ENCODE results near the gene JPT2.
A peak's percentile ranks its signal among the peaks of the same experiment; 100 is the strongest.

JPT2 gene

GRCh38 chr16:1743376-1744337, 65.6 kb downstream of the JPT2 start:
- Histone ChIP-seq H3K36me3 (ENCODE audit: control insufficient read depth, insufficient read depth, low read length) (no peaks in the 10 kb centered on the region), H2AK5ac (ENCODE audit: low read length) (no peak overlapping the region), H3K27ac (ENCODE audit: low read depth, low read length) (no peak overlapping the region), H2BK5ac (ENCODE audit: low read length) (no peak overlapping the region), H4K5ac (ENCODE audit: low read length) (no peak overlapping the region), H3K18ac (ENCODE audit: low read length) (no peak overlapping the region), H2BK120ac (ENCODE audit: low read depth, low read length) (no peak overlapping the region), H3K56ac (ENCODE audit: low read length) (no peak overlapping the region), H3K4ac (ENCODE audit: low read depth, low read length) (no peak overlapping the region), H3K4me3 (ENCODE audit: low read length) (no peak overlapping the region), H2BK15ac (replicated peaks; ENCODE audit: low read depth) (no peak overlapping the region), H3K23ac (ENCODE audit: low read length) (no peak overlapping the region), H3K4me2 (ENCODE audit: low read length) (no peak overlapping the region), H4K8ac (ENCODE audit: low read depth, low read length) (no peak overlapping the region), H3K79me2 (ENCODE audit: control insufficient read depth, insufficient read depth, low read length) (no peaks in the 10 kb centered on the region), H3K4me1 (ENCODE audit: control insufficient read depth, low read depth, low read length) (no peaks in the 10 kb centered on the region), H3K9ac (ENCODE audit: low read length) (no peak overlapping the region), H3K79me1 (ENCODE audit: low read length) (no peaks in the 10 kb centered on the region), H3K27me3 (ENCODE audit: insufficient read depth, low read length, poor library complexity) (no peaks in the 10 kb centered on the region)
- no CpG with 5 or more reads among the region's 32 CpGs for WGBS (ENCODE audit: extremely low coverage, insufficient coverage, low lambda C conversion rate)
- no peak for DNase-seq

GRCh38 chr16:1744338-1744840, 66.3 kb downstream of the JPT2 start:
- Histone ChIP-seq H3K4me3 (ENCODE audit: low read length) (no peak overlapping the region), H3K79me2 (ENCODE audit: control insufficient read depth, insufficient read depth, low read length) (no peaks in the 10 kb centered on the region), H2BK5ac (ENCODE audit: low read length) (no peak overlapping the region), H3K9ac (ENCODE audit: low read length) (no peak overlapping the region), H3K4me1 (ENCODE audit: control insufficient read depth, low read depth, low read length) (no peaks in the 10 kb centered on the region), H2BK15ac (replicated peaks; ENCODE audit: low read depth) (no peak overlapping the region), H4K8ac (ENCODE audit: low read depth, low read length) (no peak overlapping the region), H4K5ac (ENCODE audit: low read length) (no peak overlapping the region), H3K4ac (ENCODE audit: low read depth, low read length) (no peak overlapping the region), H3K56ac (ENCODE audit: low read length) (no peak overlapping the region), H3K18ac (ENCODE audit: low read length) (no peak overlapping the region), H3K36me3 (ENCODE audit: control insufficient read depth, insufficient read depth, low read length) (no peaks in the 10 kb centered on the region), H3K23ac (ENCODE audit: low read length) (no peak overlapping the region), H3K79me1 (ENCODE audit: low read length) (no peaks in the 10 kb centered on the region), H2BK120ac (ENCODE audit: low read depth, low read length) (no peak overlapping the region), H3K4me2 (ENCODE audit: low read length) (no peak overlapping the region), H2AK5ac (ENCODE audit: low read length) (no peak overlapping the region), H3K27me3 (ENCODE audit: insufficient read depth, low read length, poor library complexity) (no peaks in the 10 kb centered on the region), H3K27ac (ENCODE audit: low read depth, low read length) (no peak overlapping the region)
- no CpG with 5 or more reads among the region's 24 CpGs for WGBS (ENCODE audit: extremely low coverage, insufficient coverage, low lambda C conversion rate)
- no peak for DNase-seq

- Histone ChIP-seq H4K5ac (ENCODE audit: low read length) (no peak overlapping the region), H3K56ac (ENCODE audit: low read length) (no peak overlapping the region), H3K4me3 (ENCODE audit: low read length) (no peak overlapping the region), H2BK5ac (ENCODE audit: low read length) (no peak overlapping the region), H3K9ac (ENCODE audit: low read length) (no peak overlapping the region), H3K18ac (ENCODE audit: low read length) (no peak overlapping the region), H4K8ac (ENCODE audit: low read depth, low read length) (no peak overlapping the region), H3K23ac (ENCODE audit: low read length) (no peak overlapping the region), H3K27me3 (ENCODE audit: insufficient read depth, low read length, poor library complexity) (no peaks in the 10 kb centered on the region), H3K4me2 (ENCODE audit: low read length) (no peak overlapping the region), H2BK120ac (ENCODE audit: low read depth, low read length) (no peak overlapping the region), H2AK5ac (ENCODE audit: low read length) (no peak overlapping the region), H3K4ac (ENCODE audit: low read depth, low read length) (no peak overlapping the region), H3K27ac (ENCODE audit: low read depth, low read length) (no peak overlapping the region), H2BK15ac (replicated peaks; ENCODE audit: low read depth) (no peak overlapping the region), H3K79me1 (ENCODE audit: low read length) (no peaks in the 10 kb centered on the region), H3K4me1 (ENCODE audit: control insufficient read depth, low read depth, low read length) (no peaks in the 10 kb centered on the region), H3K79me2 (ENCODE audit: control insufficient read depth, insufficient read depth, low read length) (no peaks in the 10 kb centered on the region), H3K36me3 (ENCODE audit: control insufficient read depth, insufficient read depth, low read length) (no peaks in the 10 kb centered on the region)
- peak; percentile 14 for DNase-seq
- no CpG with 5 or more reads among the region's 25 CpGs for WGBS (ENCODE audit: extremely low coverage, insufficient coverage, low lambda C conversion rate)
These were observed 67.3 kb downstream of the JPT2 start for GRCh38 chr16:1745181-1745899.

- no peak overlapping the region for H3K23ac ChIP-seq (ENCODE audit: low read length)
- no peak overlapping the region for H3K9ac ChIP-seq (ENCODE audit: low read length)
- no CpG with 5 or more reads among the region's 29 CpGs for WGBS (ENCODE audit: extremely low coverage, insufficient coverage, low lambda C conversion rate)
- no peak overlapping the region for H3K27ac ChIP-seq (ENCODE audit: low read depth, low read length)
- H2BK120ac ChIP-seq (ENCODE audit: low read depth, low read length): no peak overlapping the region
- no peak overlapping the region for H3K18ac ChIP-seq (ENCODE audit: low read length)
- H3K4ac ChIP-seq (ENCODE audit: low read depth, low read length): no peak overlapping the region
- no peak overlapping the region for H2BK15ac ChIP-seq (replicated peaks; ENCODE audit: low read depth)
- no peak overlapping the region for H2AK5ac ChIP-seq (ENCODE audit: low read length)
- no peaks in the 10 kb centered on the region for H3K36me3 ChIP-seq (ENCODE audit: control insufficient read depth, insufficient read depth, low read length)
- H4K5ac ChIP-seq (ENCODE audit: low read length): no peak overlapping the region
- peak; percentile 60 for DNase-seq
- H4K8ac ChIP-seq (ENCODE audit: low read depth, low read length): no peak overlapping the region
- H3K4me1 ChIP-seq (ENCODE audit: control insufficient read depth, low read depth, low read length): no peaks in the 10 kb centered on the region
- H3K79me2 ChIP-seq (ENCODE audit: control insufficient read depth, insufficient read depth, low read length): no peaks in the 10 kb centered on the region
- H3K27me3 ChIP-seq (ENCODE audit: insufficient read depth, low read length, poor library complexity): no peaks in the 10 kb centered on the region
- no peak overlapping the region for H3K4me3 ChIP-seq (ENCODE audit: low read length)
- no peak overlapping the region for H3K4me2 ChIP-seq (ENCODE audit: low read length)
- H3K56ac ChIP-seq (ENCODE audit: low read length): no peak overlapping the region
- H3K79me1 ChIP-seq (ENCODE audit: low read length): no peaks in the 10 kb centered on the region
- no peak overlapping the region for H2BK5ac ChIP-seq (ENCODE audit: low read length)
These were observed 68.0 kb downstream of the JPT2 start for GRCh38 chr16:1745900-1746692.

GRCh38 chr16:1746693-1747195, 68.7 kb downstream of the JPT2 start:
- H3K36me3 ChIP-seq (ENCODE audit: control insufficient read depth, insufficient read depth, low read length): no peaks in the 10 kb centered on the region
- no peak overlapping the region for H2BK15ac ChIP-seq (replicated peaks; ENCODE audit: low read depth)
- H3K4ac ChIP-seq (ENCODE audit: low read depth, low read length): no peak overlapping the region
- H3K23ac ChIP-seq (ENCODE audit: low read length): no peak overlapping the region
- H2BK5ac ChIP-seq (ENCODE audit: low read length): no peak overlapping the region
- no peak overlapping the region for H3K27ac ChIP-seq (ENCODE audit: low read depth, low read length)
- H3K4me2 ChIP-seq (ENCODE audit: low read length): no peak overlapping the region
- no CpG with 5 or more reads among the region's 31 CpGs for WGBS (ENCODE audit: extremely low coverage, insufficient coverage, low lambda C conversion rate)
- no peaks in the 10 kb centered on the region for H3K79me1 ChIP-seq (ENCODE audit: low read length)
- H3K27me3 ChIP-seq (ENCODE audit: insufficient read depth, low read length, poor library complexity): no peaks in the 10 kb centered on the region
- no peak for DNase-seq
- no peak overlapping the region for H3K4me3 ChIP-seq (ENCODE audit: low read length)
- H3K79me2 ChIP-seq (ENCODE audit: control insufficient read depth, insufficient read depth, low read length): no peaks in the 10 kb centered on the region
- H3K18ac ChIP-seq (ENCODE audit: low read length): no peak overlapping the region
- H2BK120ac ChIP-seq (ENCODE audit: low read depth, low read length): no peak overlapping the region
- no peak overlapping the region for H4K8ac ChIP-seq (ENCODE audit: low read depth, low read length)
- no peaks in the 10 kb centered on the region for H3K4me1 ChIP-seq (ENCODE audit: control insufficient read depth, low read depth, low read length)
- no peak overlapping the region for H3K56ac ChIP-seq (ENCODE audit: low read length)
- H3K9ac ChIP-seq (ENCODE audit: low read length): no peak overlapping the region
- no peak overlapping the region for H2AK5ac ChIP-seq (ENCODE audit: low read length)
- H4K5ac ChIP-seq (ENCODE audit: low read length): no peak overlapping the region

All from mesendoderm (in vitro differentiated cells).